MM.1S (cell line): Measurements from ENCODE around the gene SYT1.

Experiments
- DNase-seq: peaks from one replicate; pipeline ENCODE4 v3.0.0-alpha.2; 2015
- H2AFZ ChIP-seq: fragments of 300-600 bp; sonication (generic); 2 replicates; pipeline ENCODE4 v1.6.0; 2016; ENCODE audit warnings: antibody characterized with exemption, low read length
- H3F3A ChIP-seq: fragments of 300-600 bp; sonication (generic); 2 replicates; pipeline ENCODE4 v1.6.1; 2016; ENCODE audit warnings: mild to moderate bottlenecking, antibody characterized with exemption, low read length, moderate library complexity, mixed read lengths; ENCODE audit not compliant: insufficient read depth
- H3K27ac ChIP-seq: fragments of 300-600 bp; sonication (generic); 2 replicates; pipeline ENCODE4 v1.5.1; 2016; ENCODE audit warnings: mild to moderate bottlenecking, low read length
- H3K27me3 ChIP-seq: fragments of 300-600 bp; sonication (generic); replicated peaks from 2 replicates; pipeline ENCODE4 v1.6.0; 2016; ENCODE audit warnings: low read length; ENCODE audit not compliant: insufficient read depth
- H3K36me3 ChIP-seq: fragments of 300-600 bp; sonication (generic); replicated peaks from 2 replicates; pipeline ENCODE4 v1.6.1; 2016; ENCODE audit warnings: mild to moderate bottlenecking, low read length, mixed read lengths; ENCODE audit not compliant: insufficient read depth
- H3K4me1 ChIP-seq: fragments of 300-600 bp; sonication (generic); 2 replicates; pipeline ENCODE4 v1.6.1; 2016; ENCODE audit warnings: low read length, mixed read lengths
- H3K4me2 ChIP-seq: fragments of 300-600 bp; sonication (generic); 2 replicates; pipeline ENCODE4 v1.6.0; 2016; ENCODE audit warnings: low read depth, low read length
- H3K4me3 ChIP-seq: fragments of 300-600 bp; sonication (generic); 2 replicates; pipeline ENCODE4 v1.5.1; 2016; ENCODE audit warnings: low read length, mixed read lengths
- H3K79me2 ChIP-seq: fragments of 300-600 bp; sonication (generic); 2 replicates; pipeline ENCODE4 v1.6.1; 2016; ENCODE audit warnings: mixed run types, low read length, mixed read lengths
- H3K9ac ChIP-seq: fragments of 300-600 bp; sonication (generic); 2 replicates; pipeline ENCODE4 v1.6.1; 2016; ENCODE audit warnings: low read length, mixed read lengths
- H3K9me2 ChIP-seq: fragments of 300-600 bp; sonication (generic); replicated peaks from 2 replicates; pipeline ENCODE4 v1.6.1; 2016; ENCODE audit warnings: mild to moderate bottlenecking, low read length, mixed read lengths; ENCODE audit not compliant: insufficient read depth
- H3K9me3 ChIP-seq: fragments of 300-600 bp; sonication (generic); replicated peaks from 2 replicates; pipeline ENCODE4 v1.6.1; 2016; ENCODE audit warnings: mild to moderate bottlenecking, low read length, mixed read lengths; ENCODE audit not compliant: insufficient read depth
- H4K20me1 ChIP-seq: fragments of 300-600 bp; sonication (generic); 2 replicates; pipeline ENCODE4 v1.6.1; 2016; ENCODE audit warnings: mild to moderate bottlenecking, low read length, moderate library complexity, mixed read lengths; ENCODE audit not compliant: insufficient read depth
- EZH2 ChIP-seq: fragments of 300-600 bp; sonication (generic); optimal IDR thresholded peaks from 2 replicates; pipeline ENCODE3; 2017; ENCODE audit warnings: low read depth, mild to moderate bottlenecking, antibody characterized with exemption, low read length, mixed read lengths
- EZH2phosphoT487 ChIP-seq: fragments of 300-600 bp; sonication (generic); IDR thresholded peaks from 2 replicates; pipeline ENCODE4 v1.6.1; 2018; ENCODE audit warnings: antibody characterized with exemption, low read length
- TF ChIP-seq, protein P1 (sequence below): fragments of 300-600 bp; sonication (generic); IDR thresholded peaks from 2 replicates; pipeline ENCODE4 v1.5.1; 2016; ENCODE audit warnings: antibody characterized with exemption, low read length, mixed read lengths

Gene SYT1

DNA sequence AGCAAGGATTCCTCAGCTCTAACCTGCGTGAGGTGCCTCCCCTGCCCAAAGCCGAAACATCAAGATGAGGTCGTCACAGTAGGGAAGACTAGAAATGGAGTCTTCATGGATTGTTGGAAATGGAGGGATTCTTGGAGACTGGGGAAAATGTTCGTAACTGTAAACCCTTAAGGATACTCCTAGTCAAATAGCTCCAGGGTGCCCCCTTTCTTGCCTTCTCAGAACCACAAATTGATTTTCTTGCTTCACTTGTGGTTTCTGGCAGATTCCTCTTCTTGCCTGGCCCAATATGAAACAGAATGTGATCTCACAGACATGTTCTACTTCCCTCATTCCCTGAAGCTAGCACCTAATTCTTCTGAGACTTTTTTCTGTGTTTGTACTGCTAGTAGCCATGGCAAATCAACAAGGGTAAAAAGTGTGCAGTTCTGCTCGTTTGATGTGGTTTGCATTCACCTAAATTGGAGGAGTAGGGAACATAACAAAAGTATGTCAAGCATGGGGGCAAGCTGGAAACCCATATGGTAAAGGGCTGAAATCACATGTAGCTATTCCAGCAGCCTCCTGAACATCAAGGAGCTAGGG, 494.2 kb downstream of the SYT1 start:
- H3K9me2 ChIP-seq: no peaks in the 10 kb centered on the region
- no peaks in the 10 kb centered on the region for H3K27me3 ChIP-seq
- H2AFZ ChIP-seq: no peak overlapping the region
- H3K27ac ChIP-seq: no peak overlapping the region
- no peak overlapping the region for H3K4me2 ChIP-seq
- no peaks in the 10 kb centered on the region for H3K4me1 ChIP-seq
- no peak overlapping the region for H3K9ac ChIP-seq
- H3K79me2 ChIP-seq: no peaks in the 10 kb centered on the region
- no peaks in the 10 kb centered on the region for H3K36me3 ChIP-seq
- H3F3A ChIP-seq: no peaks in the 10 kb centered on the region
- no peaks in the 10 kb centered on the region for H4K20me1 ChIP-seq
- no peak overlapping the region for H3K4me3 ChIP-seq
- H3K9me3 ChIP-seq: no peaks in the 10 kb centered on the region
- DNase-seq: peak; percentile 10
- TF ChIP-seq EZH2phosphoT487: no peak
- TF ChIP-seq, protein P1, sequence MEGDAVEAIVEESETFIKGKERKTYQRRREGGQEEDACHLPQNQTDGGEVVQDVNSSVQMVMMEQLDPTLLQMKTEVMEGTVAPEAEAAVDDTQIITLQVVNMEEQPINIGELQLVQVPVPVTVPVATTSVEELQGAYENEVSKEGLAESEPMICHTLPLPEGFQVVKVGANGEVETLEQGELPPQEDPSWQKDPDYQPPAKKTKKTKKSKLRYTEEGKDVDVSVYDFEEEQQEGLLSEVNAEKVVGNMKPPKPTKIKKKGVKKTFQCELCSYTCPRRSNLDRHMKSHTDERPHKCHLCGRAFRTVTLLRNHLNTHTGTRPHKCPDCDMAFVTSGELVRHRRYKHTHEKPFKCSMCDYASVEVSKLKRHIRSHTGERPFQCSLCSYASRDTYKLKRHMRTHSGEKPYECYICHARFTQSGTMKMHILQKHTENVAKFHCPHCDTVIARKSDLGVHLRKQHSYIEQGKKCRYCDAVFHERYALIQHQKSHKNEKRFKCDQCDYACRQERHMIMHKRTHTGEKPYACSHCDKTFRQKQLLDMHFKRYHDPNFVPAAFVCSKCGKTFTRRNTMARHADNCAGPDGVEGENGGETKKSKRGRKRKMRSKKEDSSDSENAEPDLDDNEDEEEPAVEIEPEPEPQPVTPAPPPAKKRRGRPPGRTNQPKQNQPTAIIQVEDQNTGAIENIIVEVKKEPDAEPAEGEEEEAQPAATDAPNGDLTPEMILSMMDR: no peak
- no peak for TF ChIP-seq EZH2

- TF ChIP-seq, protein P1: no peak
- TF ChIP-seq EZH2phosphoT487 (no peak), EZH2 (no peak)
- no peak overlapping the region for H3K9ac ChIP-seq
- no peak overlapping the region for H3K4me2 ChIP-seq
- H2AFZ ChIP-seq: no peak overlapping the region
- H3K27ac ChIP-seq: no peak overlapping the region
- no peaks in the 10 kb centered on the region for H3K27me3 ChIP-seq
- no peak for DNase-seq
- H3K79me2 ChIP-seq: no peaks in the 10 kb centered on the region
- no peaks in the 10 kb centered on the region for H3K9me2 ChIP-seq
- H3K4me1 ChIP-seq: no peaks in the 10 kb centered on the region
- no peaks in the 10 kb centered on the region for H3K36me3 ChIP-seq
- H3K4me3 ChIP-seq: no peak overlapping the region
- H4K20me1 ChIP-seq: no peaks in the 10 kb centered on the region
- H3F3A ChIP-seq: no peaks in the 10 kb centered on the region
- no peaks in the 10 kb centered on the region for H3K9me3 ChIP-seq
These were observed 495.7 kb downstream of the SYT1 start for GRCh38 chr12:79360286-79360685.

- no peaks in the 10 kb centered on the region for H3K36me3 ChIP-seq
These were observed 496.4 kb downstream of the SYT1 start for GRCh38 chr12:79360936-79361335.

More at GRCh38 chr12:79360936-79361335, 496.4 kb downstream of the SYT1 start:
- no peaks in the 10 kb centered on the region for H3K9me3 ChIP-seq
- H3K27ac ChIP-seq: no peak overlapping the region
- no peak for DNase-seq
- no peaks in the 10 kb centered on the region for H3F3A ChIP-seq
- H3K27me3 ChIP-seq: no peaks in the 10 kb centered on the region
- H3K4me2 ChIP-seq: no peak overlapping the region
- no peaks in the 10 kb centered on the region for H4K20me1 ChIP-seq
- H3K79me2 ChIP-seq: no peaks in the 10 kb centered on the region
- no peaks in the 10 kb centered on the region for H3K9me2 ChIP-seq
- TF ChIP-seq EZH2 (no peak), EZH2phosphoT487 (no peak)
- TF ChIP-seq, protein P1: no peak
- H3K4me3 ChIP-seq: no peak overlapping the region
- no peaks in the 10 kb centered on the region for H3K4me1 ChIP-seq
- H2AFZ ChIP-seq: no peak overlapping the region
- no peak overlapping the region for H3K9ac ChIP-seq
